Stimulated activated CD4-positive, alpha-beta T cell treated with anti-CD3 and anti-CD28 coated beads, Interleukin-4, amount 100 ng/mL, for 1 hour (primary cell): ENCODE results near the gene TSPYL1.
"Not testable (repeated sequence)": the region's sequence is repeated elsewhere in the genome, so short reads cannot be mapped to it uniquely, and the experiment has no call there.

Experiments used
- DNase-seq: peaks from one replicate; pipeline ENCODE4 v3.0.0-alpha.2; 2020

The TSPYL1 gene

DNA sequence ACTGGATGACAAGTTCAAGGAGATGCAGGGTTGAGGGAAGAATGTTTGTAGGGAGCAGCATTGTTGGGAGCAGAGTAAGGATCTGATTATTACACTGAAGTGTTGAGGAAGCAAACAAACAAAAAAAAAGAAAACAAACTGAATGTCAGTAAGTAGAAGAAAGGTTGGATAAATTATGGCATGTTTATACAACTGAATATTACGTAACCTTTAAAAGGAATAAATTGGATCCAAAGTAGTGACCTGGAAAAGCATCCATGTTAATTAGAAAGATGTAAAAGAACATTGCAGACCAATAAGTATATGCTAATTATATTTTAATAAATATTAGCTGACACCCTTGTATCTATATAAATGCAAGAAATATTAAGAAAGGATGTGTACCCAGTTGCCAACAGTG, 12.8 kb upstream of the TSPYL1 start:
- no peak for DNase-seq

DNA sequence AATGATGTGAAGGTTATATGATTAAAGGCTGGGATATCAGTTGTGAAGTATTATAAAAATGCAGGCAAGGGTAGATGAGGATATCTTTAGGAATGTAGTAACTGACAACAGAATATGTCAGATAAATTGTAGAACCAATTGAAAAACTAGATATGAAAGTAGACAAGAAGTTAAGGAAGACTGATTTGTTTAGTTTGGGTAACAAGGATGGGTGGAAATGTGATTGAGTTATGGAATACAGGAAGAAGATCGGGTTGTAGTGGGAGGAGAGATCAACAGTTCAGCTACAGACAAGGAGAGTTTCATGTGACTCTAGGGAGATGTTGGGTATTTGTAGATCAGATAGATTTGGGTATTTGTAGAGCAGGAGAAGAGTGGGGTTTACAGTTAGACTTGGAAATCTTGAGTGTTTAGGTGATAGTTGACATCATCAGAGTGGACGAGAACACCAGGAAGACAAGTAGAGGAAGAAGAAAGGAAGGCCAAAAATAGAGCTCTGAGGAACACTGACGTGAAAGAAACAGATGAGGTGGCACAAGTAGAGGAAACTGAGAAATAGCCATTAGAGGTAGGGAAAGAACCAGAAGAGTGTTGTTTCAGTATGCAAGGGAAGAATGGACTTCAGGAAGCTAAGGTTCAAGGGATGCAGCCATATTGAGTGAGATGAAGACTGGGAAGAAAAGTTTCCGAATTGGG, 12.1 kb upstream of the TSPYL1 start:
- no peak for DNase-seq

DNA sequence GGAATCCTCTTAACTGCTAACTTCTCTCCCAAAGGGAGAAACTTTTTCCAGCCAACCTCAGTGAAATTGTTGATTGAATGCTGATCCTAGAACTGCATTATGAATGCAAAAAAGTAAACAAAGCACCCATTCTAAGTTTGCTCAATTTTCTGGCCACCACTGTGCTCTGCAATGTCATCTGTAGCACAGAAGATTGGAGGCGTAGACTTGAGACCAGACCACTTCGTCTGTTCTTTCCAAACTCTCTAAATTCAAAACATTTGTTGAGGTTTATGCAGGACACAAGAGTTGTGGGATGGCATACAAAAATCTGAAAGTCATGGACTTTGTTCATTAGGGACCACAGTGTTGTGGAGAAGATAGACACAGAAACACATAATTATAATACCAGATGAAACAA, 11.1 kb upstream of the TSPYL1 start:
- no peak for DNase-seq

DNA sequence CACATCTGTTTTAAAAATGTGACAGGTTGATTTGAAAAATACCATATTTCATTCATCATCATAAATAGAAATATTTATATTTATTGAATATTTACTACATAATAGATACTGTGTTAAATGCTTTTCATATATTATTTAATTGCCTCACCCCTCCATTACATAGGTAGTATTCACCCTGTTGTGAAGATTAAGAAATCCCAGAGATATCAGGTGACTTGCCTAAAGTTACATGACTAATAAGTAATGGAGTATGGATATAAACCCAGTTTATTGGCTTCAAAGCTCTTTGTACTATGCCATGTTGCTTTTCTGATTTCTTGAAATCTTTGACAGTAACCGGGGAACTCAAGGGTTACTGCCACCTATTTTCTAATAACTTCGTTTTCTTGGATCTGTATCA, 10.1 kb upstream of the TSPYL1 start:
- DNase-seq = no peak

DNA sequence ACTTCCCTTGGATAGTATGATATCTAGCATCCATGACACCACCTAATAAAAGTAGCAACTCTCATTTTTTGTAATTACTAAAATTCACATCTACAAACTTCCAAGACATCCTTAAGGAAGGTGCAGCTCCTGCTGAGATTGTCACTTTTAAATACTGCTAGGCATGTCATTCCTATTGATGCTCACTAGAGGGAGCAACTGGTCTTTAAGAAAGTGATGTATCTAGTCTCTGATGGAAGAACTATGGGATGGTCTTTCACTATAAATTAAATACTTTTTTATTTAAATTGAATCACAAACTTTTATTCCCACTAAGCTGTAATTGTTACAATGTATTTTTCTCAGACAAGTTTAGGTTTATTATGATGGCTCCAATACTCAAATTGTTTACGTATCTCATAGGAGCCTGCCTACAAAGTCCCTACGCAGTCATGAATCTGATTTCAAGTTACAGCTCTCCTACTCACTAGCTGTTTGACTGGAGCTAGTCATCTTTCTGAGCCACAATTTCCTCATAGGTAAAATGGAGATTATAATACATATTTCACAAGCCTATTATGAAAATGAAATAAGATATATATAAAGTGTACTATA, 8.1 kb upstream of the TSPYL1 start:
- DNase-seq = no peak

DNA sequence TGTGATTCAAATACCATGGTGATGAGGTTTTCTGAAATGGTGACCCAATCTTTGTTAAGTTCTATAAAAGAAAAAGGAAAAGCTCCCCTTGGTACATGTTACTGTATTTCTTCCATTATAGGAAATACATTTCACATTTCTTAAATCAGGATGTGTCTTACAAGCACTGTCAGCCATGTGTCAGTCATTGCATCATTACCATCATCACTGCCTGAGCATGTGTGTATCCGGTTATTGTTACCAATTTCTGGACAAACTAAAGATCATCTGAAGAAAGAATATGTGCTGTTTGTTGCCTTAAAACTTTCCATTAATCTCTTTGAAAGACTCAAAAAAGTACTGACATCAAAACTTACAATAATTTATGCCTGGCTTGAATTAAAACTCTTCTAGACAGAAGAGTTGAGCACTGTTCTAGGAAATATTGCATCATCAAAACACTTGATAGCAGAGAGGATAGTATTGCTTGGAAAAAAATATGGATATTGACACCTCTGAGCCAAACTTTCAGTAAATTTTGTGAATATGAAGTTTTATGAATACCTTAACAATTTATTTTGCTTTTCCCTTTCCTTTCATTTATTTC, 7.1 kb upstream of the TSPYL1 start:
- no peak for DNase-seq

DNA sequence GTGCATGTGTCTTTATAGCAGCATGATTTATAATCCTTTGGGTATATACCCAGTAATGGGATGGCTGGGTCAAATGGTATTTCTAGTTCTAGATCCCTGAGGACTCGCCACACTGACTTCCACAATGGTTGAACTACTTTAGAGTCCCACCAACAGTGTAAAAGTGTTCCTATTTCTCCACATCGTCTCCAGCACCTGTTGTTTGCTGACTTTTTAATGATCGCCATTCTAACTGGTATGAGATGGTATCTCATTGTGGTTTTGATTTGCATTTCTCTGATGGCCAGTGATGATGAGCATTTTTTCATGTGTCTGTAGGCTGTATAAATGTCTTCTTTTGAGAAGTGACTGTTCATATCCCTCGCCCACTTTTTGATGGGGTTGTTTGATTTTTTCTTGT, 5.3 kb upstream of the TSPYL1 start:
- DNase-seq = not testable (repeated sequence)

DNA sequence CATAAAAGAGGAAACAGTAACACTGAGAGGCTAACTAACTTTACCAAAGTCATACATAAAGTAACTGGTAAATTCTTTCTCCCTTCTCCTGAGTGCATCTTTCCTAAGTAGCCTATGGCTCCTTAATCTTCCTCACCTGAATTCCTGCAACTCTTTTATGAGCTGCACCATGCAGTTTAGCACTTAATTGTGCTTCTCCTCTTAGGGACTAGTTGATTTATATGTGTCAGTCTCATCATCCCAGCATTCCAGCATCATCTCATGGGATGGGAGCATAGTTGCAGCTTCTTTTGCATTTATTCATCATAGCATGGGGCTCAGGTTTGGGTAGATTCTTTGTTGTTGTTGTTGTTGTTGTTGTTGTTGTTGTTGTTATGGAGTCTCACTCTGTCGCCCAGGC, 3.5 kb upstream of the TSPYL1 start:
- no peak for DNase-seq

DNA sequence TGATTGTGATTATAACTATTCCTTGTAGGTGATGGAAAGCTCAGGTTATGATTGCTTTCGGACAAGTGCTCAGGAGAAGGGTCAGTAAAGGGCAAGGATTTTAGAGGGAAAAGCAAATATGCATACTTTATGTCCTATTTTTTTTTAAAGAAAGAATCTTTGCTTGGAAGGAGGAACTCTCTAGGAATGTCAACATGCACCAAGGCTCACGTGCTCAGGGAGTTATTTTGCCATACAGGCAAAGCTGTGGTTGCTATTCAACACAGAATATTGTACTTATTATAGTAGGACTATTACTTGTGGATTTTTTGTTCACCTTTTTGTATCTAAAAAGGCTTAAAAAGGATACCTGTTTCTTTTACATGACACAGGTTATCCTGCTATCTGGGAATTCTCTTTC, 3.0 kb upstream of the TSPYL1 start:
- DNase-seq = no peak

DNA sequence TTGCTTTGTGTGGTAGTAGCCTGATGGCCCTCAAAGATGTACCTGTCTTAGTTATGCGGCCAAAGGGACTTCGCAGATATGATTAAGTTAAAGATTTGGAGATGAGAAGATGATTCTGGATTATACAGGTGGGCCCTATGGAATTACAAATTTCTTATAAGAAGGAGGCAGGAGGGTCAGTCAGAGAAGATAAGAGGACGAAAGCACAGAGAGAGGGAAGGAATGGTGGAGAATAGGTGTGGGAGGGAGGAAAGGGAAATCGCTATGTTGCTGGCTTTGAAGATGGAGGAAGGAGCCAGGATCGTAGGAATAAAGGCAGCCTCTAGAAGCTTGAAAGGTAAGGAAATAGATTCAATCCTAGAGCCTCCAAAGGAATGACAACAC, 1.2 kb upstream of the TSPYL1 start:
- DNase-seq = no peak

DNA sequence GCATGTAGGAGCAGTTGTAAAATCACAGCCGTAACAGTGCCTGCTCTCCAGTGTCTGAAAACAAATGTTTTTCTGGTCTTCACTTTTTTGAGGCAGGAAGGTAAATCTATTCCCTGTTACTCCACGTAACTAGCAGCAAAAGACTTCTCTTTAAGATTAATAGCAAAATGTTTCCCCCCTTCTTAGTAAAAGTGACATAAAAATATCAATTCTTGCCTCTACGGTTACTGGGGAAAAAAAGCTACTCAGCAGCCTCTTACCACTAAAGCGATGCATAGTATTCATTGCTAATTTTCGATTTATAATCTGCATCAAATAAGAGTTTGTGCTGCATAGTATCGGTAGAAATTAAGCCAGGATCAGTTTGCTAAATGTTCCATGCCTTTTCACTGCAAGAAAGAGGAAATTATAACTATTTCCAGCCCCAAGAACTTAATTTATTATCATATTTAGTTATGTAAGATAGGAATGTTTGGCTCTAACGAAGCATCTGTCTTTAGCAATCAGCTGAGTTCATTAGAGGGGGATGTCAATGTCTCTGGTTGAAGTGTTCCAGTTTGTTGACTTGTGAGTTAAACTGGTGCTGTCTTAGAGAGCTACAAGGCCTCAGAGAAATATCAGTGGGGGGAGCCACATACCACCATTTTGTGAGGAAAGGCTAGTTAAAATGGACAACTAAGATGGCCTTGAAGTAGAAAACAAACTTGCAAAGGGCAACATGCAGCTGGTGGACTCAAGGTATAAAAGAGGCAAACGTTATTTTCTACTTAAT, 617 bp upstream of the TSPYL1 start:
- no peak for DNase-seq

DNA sequence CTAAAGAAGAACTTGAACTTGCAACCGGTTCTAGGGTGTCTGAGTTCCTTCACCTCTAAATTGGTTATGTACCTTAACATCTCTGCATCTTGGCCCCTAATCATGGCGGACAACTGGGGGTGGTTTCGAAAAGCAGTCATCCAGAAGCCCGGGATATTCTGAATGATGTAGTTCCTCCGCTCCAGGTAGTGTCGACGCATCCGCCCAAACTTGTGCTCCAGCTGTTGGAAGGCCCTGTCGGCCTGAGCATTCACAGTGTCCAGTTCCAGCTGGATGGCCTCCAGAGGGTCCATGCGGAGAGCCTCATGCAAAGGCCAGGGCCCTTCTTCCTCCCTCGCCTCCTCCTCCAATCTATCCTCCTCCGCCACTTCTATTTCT, 887 bp downstream of the TSPYL1 start:
- DNase-seq = peak; percentile 13

DNA sequence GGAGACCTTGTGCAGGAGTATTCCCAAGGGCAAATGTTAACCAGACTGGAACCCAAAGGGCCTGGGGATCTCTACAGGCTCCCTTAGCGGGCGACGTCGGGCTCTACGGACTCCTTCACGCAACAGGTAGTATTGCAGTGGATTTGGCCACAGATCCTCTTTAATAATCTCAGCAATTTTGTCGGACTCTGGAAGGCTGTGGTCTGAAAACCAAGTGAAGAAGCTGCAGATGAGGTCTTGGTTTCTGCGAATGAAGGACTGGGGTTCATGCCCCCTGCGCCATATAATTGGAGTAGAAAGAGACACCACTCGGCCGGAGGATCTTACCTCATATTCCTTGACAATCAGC, 1.3 kb downstream of the TSPYL1 start:
- no peak for DNase-seq

DNA sequence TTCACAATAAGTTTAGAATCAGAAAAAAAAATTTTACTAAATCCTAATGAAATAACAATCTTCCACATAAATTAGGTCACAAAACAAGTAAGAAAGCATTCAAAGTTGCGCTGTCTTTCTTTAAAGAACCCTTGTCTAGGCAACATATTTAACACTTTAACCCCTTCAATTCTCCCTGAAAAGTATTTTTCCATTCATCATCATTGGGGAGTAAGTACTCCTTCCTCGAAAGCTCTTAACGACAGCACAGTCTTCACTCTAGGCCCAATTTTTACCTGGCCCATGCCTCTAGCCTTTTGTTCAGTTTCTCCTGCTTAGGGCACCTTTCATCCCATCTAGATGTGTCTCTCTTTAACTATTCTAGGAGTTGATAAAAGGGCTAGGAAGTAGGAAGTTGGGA, 2.6 kb downstream of the TSPYL1 start:
- no peak for DNase-seq

DNA sequence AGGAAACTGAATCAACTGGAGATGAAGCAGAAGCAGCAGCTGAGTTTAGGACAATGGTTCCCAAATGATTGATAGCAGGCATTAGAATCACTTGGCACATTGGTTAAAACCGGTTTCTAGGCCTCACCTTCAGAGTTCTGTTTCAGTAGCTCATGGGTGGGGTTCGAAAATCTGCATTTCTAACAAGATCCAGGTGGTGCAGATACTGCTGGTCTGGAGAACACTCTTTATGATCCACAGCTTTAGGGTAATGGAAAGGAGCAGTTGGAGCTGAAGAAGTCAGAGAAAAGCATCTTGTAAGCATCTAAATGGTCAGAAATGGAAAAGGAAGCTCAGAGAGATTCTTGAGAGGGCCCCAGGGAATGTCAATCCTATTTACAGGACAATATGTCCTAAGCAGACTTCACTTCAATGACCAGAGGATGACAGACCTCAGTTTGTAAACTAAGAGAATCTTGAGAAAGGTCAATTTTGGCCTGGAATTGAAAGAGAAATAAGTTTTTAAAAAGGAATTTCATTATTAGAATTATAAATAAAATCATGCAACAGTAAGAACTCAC, 8.5 kb downstream of the TSPYL1 start:
- DNase-seq = no peak

DNA sequence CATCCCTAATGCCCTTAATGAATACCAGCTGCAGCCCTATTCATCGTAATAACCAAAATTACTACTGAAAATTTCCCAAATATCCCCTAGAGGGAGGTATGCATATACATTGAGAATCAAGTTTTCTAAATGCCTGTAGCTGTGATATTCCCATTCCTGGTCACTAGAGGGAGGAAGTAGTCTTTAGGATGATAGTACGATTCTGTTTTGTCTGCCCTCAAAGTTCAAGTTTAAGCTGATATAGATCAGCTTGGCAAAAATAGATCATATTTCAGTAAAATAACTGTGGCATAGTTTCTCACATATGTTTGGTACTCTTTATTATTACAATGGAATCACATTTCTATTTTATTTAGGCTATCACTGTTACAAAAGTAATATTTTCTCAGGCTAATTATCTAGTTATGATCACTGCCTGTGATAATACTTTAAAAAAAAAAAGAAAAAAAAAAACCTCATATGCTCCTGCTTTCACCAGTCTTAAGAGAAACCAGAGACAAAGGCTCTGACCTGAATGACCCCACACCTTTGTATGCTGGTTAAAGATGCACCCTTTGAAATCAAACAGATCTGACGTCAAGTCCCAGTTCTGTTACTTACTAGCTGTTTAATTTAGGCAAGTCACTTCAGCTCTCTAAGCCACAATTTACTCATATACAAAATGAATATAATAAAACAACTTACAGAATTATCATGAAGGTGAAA, 11.0 kb downstream of the TSPYL1 start:
- no peak for DNase-seq

DNA sequence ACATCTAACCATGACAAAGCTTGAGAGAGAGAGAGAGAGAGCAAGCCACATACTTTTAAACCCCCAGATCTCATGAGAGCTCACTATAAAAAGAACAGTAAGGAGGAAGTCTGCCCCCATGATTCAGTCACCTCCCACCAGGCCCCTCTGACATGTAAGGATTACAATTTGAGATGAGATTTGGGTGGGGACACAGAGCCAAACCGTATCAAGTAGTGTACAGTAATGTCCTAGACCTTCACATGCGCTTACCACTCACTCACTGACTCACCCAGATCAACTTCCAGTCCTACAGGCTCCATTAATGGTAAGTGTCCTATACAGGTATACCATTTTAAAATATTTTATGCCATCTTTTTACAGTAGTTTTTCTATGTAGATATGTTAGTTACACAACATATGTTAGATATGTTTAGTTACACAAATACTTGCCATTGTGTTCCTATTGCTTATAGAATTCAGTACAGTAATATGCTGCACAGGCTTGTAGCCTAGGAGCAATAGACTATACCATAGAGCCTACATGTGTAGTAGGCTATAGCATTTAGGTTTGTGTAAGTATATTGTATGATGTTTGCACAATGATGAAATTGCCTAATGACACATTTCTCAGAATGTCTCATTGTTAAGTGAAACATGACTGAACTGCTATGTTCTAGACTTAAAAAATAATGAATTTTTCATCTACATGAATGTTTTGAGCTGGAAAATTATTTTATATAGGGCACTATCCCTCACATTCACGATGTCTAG, 11.7 kb downstream of the TSPYL1 start:
- no peak for DNase-seq

DNA sequence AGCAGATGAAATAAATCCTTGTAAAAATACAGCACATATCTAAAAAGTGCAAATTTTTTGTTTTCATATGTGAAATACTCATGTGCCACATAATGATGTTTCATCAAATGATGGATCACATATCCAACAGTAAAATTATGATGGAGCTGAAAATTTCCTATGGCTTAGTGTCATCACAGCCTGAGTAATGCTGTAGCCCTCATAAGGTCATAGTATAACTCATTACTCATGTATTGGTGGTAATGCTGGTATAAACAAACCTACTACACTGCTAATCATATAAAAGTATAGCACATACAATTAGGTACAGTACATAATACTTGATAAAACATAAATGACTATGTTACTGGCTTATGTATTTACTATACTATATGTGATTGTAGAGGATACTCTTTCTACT, 12.9 kb downstream of the TSPYL1 start:
- DNase-seq = no peak

DNA sequence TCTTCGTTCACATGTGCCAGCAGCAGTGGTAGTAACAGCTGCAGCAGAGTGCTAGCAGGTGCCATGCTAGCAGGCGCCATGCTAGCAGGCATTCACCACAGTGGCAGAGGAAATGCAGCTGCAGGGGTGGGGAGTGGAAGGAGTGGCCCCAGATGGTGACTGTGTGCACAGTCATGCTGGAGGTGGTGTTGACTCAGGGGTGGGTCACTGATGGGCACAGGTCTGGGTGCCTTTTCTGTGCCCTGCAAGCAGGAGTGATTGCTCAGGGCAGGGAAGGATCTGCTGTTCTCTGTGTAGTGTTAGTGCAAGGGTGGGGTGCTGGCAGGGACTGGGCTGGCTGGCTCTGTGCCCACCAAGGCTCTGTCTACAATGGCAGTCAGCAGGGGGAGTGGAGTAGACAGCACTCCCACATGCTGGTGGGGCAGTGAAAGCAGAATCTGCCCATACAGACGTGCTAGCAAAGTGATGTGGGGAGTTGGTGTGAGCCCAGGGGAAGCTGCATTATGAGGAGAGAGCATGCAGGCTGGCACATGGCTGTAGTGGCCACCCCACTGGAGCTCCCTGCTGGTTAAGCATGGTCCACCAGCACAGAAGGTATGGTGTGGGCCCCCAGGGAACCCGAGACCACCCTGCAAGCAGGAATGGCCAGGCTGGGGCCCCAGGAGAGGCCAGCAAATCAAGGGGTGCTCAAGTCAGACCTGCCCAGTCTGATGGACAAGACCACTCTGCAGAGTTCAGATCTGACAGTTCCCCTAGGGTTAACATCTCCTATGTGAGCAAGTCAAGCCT, 14.5 kb downstream of the TSPYL1 start:
- DNase-seq = no peak

DNA sequence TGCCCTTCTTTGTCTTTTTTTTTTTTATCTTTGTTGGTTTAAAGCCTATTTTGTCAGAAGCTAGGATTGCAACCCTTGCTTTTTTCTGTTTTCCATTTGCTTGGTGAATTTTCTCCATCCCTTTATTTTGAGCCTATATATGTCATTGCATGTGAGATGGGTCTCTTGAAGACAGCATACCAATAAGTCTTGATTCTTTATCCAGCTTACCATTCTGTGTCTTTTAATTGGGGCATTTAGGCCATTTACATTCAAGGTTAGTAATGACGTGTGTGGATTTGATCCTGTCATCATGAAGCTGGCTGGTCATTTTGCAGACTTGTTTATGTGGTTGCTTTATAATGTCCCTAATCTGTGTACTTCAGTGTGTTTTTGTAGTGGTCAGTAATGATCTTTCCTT, 16.4 kb downstream of the TSPYL1 start:
- DNase-seq = no peak

DNA sequence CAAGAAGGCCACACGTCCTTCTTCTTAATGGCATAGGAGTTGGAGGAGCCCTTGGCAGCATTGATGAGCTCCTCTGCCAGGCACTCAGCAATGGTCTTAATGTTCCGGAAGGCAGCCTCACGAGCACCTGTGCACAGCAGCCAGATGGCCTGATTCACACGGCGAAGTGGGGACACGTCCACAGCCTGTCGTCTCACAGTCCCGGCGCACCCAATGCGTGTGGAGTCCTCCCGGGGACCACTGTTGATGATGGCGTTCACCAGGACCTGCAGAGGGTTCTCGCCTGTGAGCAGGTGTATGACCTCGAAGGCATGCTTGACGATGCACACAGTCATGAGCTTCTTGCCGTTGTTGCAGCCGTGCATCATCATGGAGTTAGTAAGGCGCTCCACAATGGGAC, 21.2 kb downstream of the TSPYL1 start:
- no peak for DNase-seq

DNA sequence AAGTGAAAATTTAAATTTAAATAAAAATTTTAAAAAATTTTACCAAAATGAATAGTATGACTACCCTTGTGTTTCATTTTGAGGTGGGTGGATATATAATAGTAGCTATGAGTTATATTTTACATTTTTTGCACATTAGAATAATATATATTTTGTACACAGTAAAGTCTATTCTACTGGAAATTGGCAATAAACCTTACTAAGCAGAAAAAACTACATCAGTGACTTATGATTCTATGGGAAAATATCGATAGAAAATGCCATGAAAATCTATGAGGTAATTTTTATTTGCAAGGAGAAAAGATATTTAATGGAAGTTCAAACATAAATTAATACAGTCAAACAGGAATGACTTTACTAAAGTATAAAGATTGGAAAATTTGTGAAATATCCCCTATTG, 23.0 kb downstream of the TSPYL1 start:
- no peak for DNase-seq
